Skin epidermis (tissue), 12 donors: ENCODE measurements around the gene ATXN1.

Experiments used
- H3K27ac ChIP-seq, 21 experiments: fragments of 200-600 bp; sonication (generic) in 11 of 21; one replicate each; pipeline ENCODE4 v1.5.0; 2020; ENCODE audit warnings: mild to moderate bottlenecking in 3 of 21, inconsistent platforms in 2 of 21, moderate library complexity in 2 of 21
- H3K4me3 ChIP-seq, 7 experiments: fragments of 200-600 bp; sonication (generic) in 2 of 7; one replicate each; pipeline ENCODE4 v1.5.0; 2020; ENCODE audit warnings: inconsistent platforms in 2 of 7, mild to moderate bottlenecking in 2 of 7, moderate library complexity in 1 of 7

ATXN1 gene

GRCh38 chr6:16258709-16259075 is 502.6 kb downstream of the ATXN1 start:
- H3K4me3 ChIP-seq: no peak overlapping the region
- H3K27ac ChIP-seq: peak overlapping the region in 1 of 21 experiments; percentile 30

GRCh38 chr6:16257999-16258708 is 503.1 kb downstream of the ATXN1 start:
- no peak overlapping the region for H3K4me3 ChIP-seq
- peak overlapping the region in 2 of 21 experiments; percentile 5 to 30 for H3K27ac ChIP-seq

GRCh38 chr6:16256781-16257180 is 504.5 kb downstream of the ATXN1 start:
- no peak overlapping the region for H3K27ac ChIP-seq

GRCh38 chr6:16254535-16254934 is 506.7 kb downstream of the ATXN1 start:
- Histone ChIP-seq H3K27ac (no peak overlapping the region), H3K4me3 (no peak overlapping the region)

More at GRCh38 chr6:16256781-16257180, 504.5 kb downstream of the ATXN1 start:
- H3K4me3 ChIP-seq: no peak overlapping the region

DNA sequence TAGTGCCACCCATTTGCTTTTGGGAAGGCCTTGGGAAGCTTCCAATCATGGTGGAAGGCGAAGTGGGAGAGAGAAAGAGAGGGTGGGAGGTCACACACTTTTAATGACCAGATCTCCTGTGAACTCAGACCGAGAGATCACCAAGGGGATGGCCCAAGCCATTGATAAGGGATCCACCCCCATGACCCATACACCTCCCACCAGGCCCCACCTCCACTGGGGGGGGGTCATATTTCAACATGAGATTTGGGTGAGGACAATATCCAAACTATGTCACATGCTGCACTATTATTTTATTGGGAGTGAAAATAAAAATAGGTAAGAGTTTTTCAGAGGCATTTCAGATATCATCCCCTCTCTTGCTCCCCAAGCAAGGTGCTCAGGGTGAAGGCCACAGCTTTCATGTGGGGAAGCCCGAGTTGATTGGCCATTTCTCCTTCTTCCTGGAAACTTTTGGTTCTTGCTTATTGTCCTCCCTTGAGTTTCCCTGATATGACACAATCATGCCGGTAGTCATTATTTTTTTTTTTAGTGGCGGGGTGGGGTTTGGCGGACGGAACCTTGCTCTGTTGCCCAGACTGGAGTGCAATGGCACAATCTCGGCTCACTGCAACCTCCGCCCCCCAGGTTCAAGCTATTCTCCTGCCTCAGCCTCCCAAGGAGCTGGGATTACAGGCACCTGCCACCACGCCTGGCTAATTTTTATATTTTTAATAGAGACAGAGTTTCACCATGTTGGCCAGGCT is 507.7 kb downstream of the ATXN1 start:
- Histone ChIP-seq H3K4me3 (no peak overlapping the region), H3K27ac (no peak overlapping the region)

GRCh38 chr6:16252686-16253299 is 508.5 kb downstream of the ATXN1 start:
- Histone ChIP-seq H3K4me3 (no peak overlapping the region), H3K27ac (no peak overlapping the region)

GRCh38 chr6:16251706-16252105 is 509.6 kb downstream of the ATXN1 start:
- H3K27ac ChIP-seq: no peak overlapping the region

DNA sequence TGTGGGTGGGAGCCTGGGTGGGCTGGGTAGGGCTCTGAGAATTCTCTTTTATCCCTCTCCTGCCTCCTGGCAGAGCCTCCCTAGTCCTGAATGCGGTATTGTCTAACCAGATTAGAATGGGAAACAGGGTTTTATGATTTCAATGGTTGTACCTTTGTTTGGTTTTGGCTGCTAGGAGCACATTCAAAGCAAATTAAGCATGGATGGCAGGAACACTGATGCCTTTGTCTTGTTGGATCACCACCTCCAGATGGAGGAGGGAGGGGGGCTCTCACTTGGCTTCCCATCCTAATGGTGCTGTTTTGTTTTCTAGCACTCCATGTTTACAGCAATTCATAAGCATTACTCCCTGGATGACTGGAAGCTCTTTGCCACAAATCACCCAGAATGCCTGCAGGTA is 511.3 kb downstream of the ATXN1 start:
- Histone ChIP-seq H3K4me3 (no peak overlapping the region), H3K27ac (peak overlapping the region in 3 of 21 experiments; percentile 29 to 49 (median 39))

More at GRCh38 chr6:16251706-16252105, 509.6 kb downstream of the ATXN1 start:
- H3K4me3 ChIP-seq: no peak overlapping the region
